Gastroesophageal sphincter (tissue), 4 donors: ENCODE results near the gene ABCC2. TPM values are rescaled to one million over a fixed set of nuclear protein-coding genes. Genes with fewer than 3 reads are reported as not detected.
"Not testable (repeated sequence)": the region's sequence is repeated elsewhere in the genome, so short reads cannot be mapped to it uniquely, and the experiment has no call there.

Experiments
- ATAC-seq: fragments of 150-250 bp; one replicate; pipeline ENCODE4 v1.9.1; 2016; ENCODE audit warnings: mild to moderate bottlenecking, moderate library complexity
- H3K27ac ChIP-seq, 4 donors: fragments of 200-600 bp; sonication (generic) in 3 of 4; 1 replicate in 3 of 4; 2 replicates in 1 of 4; pipeline ENCODE4 v1.5.1; 2016 to 2019
- H3K27me3 ChIP-seq: fragments of 200-600 bp; sonication (generic); one replicate; pipeline ENCODE4 v1.5.1; 2019
- H3K36me3 ChIP-seq, 2 donors: fragments of 200-600 bp; sonication (generic); one replicate each; pipeline ENCODE4 v1.5.1; 2019; ENCODE audit warnings: control low read depth in 1 of 2
- H3K4me1 ChIP-seq, 3 donors: fragments of 200-600 bp; sonication (generic); 1 replicate in 2 of 3; 2 replicates in 1 of 3; pipeline ENCODE4 v1.5.1; 2016 to 2019; ENCODE audit warnings: control low read depth in 2 of 3
- H3K4me3 ChIP-seq, 2 donors: fragments of 200-600 bp; sonication (generic); one replicate each; pipeline ENCODE4 v1.5.1; 2019; ENCODE audit warnings: mild to moderate bottlenecking in 1 of 2, moderate library complexity in 1 of 2
- H3K9me3 ChIP-seq, 3 donors: fragments of 200-600 bp; sonication (generic); one replicate each; pipeline ENCODE4 v1.5.1; 2017 to 2019; ENCODE audit warnings: control low read depth in 2 of 3
- CTCF ChIP-seq, 4 experiments: fragments of 200-600 bp in 2 of 4; fragments of 450-650 bp in 2 of 4; sonication (generic) in 1 of 4; IDR thresholded peaks; one replicate each; pipeline ENCODE4 v1.5.1; 2017 to 2019; ENCODE audit warnings: antibody characterized with exemption in 4 of 4, mild to moderate bottlenecking in 2 of 4, moderate library complexity in 2 of 4
- EP300 ChIP-seq: sonication (generic); formaldehyde crosslinking; IDR thresholded peaks from one replicate; pipeline ENCODE4 v1.6.1; 2017; ENCODE audit warnings: antibody characterized with exemption, mild to moderate bottlenecking
- POLR2A ChIP-seq, 2 donors: fragments of 450-650 bp; IDR thresholded peaks; one replicate each; pipeline ENCODE4 v1.6.1; 2017; ENCODE audit warnings: antibody characterized with exemption in 2 of 2, mild to moderate bottlenecking in 2 of 2, moderate library complexity in 1 of 2
- POLR2AphosphoS5 ChIP-seq: sonication (generic); formaldehyde crosslinking; IDR thresholded peaks from one replicate; pipeline ENCODE4 v1.6.1; 2017; ENCODE audit warnings: antibody characterized with exemption
- WGBS, 2 donors: methylation state at CpG; one replicate each; pipeline ENCODE4 v1.1.5; 2018; ENCODE audit warnings: low coverage in 1 of 2; 5-methylcytosine and 5-hydroxymethylcytosine counted together
- total RNA-seq, 4 donors: library from RNA; depleted of rRNA; stranded (reverse); fragments of >200 nt; gene quantifications; one replicate each; pipeline ENCODE4 v1.1.0, GENCODE V29; 2016

The ABCC2 gene
- total RNA-seq, 4 donors from 2014 or later, result 0.46 to 1.5 (median 0.73) TPM

DNA sequence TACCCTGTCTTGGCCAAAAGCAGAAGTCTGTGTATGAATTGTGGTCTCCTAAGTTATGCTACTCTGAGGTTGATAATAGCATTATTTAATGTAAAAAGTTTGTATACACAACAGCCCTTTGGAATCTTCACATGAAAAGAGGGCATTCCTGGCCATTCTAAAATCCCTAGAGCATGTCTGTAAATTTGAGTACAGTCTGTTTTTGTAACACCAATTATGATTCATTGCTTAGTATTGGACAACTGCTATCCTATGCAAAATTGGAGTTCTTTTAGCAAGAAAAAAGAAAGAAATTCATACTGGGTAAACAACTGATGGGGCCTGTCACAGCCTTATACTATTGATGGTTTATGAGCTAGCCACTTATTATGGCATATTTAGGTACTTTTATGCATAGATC is 40.2 kb upstream of the ABCC2 start:
- Histone ChIP-seq H3K27ac (no peak overlapping the region), H3K27me3 (no peaks in the 10 kb centered on the region), H3K4me3 (no peak overlapping the region), H3K36me3 (peaks cover 11 to 100% of the 10 kb centered on the region in 2 donors), H3K9me3 (peaks cover 0 to 21% (median 0%) of the 10 kb centered on the region in 3 donors), H3K4me1 (peaks cover 0 to 5% (median 0%) of the 10 kb centered on the region in 3 donors)
- ATAC-seq, result no peak
- TF ChIP-seq CTCF (IDR thresholded peaks at IDR 0.05) (no peak), POLR2A (IDR thresholded peaks at IDR 0.05) (no peak), EP300 (no peak), POLR2AphosphoS5 (no peak)

DNA sequence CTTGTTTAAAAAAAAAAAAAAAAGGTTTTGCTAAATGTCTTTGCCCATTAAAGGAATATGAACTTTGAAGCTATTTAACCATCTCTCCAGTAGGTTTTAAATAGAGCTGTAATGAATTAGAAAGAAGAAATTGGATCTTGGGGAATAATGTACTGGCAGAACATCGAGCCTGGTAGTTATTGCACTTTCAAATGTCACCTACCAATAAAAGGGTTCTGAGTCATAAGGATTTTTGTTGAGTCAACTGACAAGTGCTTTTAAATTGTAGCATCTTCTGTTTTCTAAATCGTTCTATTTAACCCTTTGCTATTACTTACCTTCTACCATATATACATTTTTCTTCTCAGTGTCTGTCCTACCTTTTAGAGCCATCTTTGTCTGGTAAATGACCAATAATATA is 39.7 kb upstream of the ABCC2 start:
- Histone ChIP-seq H3K27ac (no peak overlapping the region), H3K27me3 (no peaks in the 10 kb centered on the region), H3K4me3 (no peak overlapping the region), H3K36me3 (peaks cover 15 to 100% of the 10 kb centered on the region in 2 donors), H3K4me1 (peaks cover 0 to 5% (median 0%) of the 10 kb centered on the region in 3 donors), H3K9me3 (peaks cover 0 to 21% (median 0%) of the 10 kb centered on the region in 3 donors)
- WGBS, 2 donors, result 49 to 70% methylated on average over 2 of the region's 2 CpGs
- ATAC-seq, result no peak
- TF ChIP-seq POLR2AphosphoS5, result no peak

- Histone ChIP-seq H3K9me3 (peaks cover 0 to 21% (median 0%) of the 10 kb centered on the region in 3 donors), H3K27ac (no peak overlapping the region), H3K27me3 (no peaks in the 10 kb centered on the region), H3K36me3 (peaks cover 17 to 100% of the 10 kb centered on the region in 2 donors), H3K4me1 (peaks cover 0 to 5% (median 0%) of the 10 kb centered on the region in 3 donors), H3K4me3 (no peak overlapping the region)
- ATAC-seq, result no peak
- TF ChIP-seq EP300 (no peak), CTCF (IDR thresholded peaks at IDR 0.05) (no peak), POLR2A (IDR thresholded peaks at IDR 0.05) (no peak), POLR2AphosphoS5 (no peak)
- 82 to 83% methylated on average over 3 of the region's 3 CpGs for WGBS, 2 donors
Measured at GRCh38 chr10:99743841-99744240, 38.6 kb upstream of the ABCC2 start.

- not testable (repeated sequence) for H3K9me3 ChIP-seq, ATAC-seq, H3K27ac ChIP-seq, H3K4me1 ChIP-seq, H3K27me3 ChIP-seq, H3K4me3 ChIP-seq
- peaks cover 13 to 100% of the 10 kb centered on the region in 2 donors for H3K36me3 ChIP-seq
- 89 to 90% methylated on average over 2 of the region's 2 CpGs for WGBS, 2 donors
Measured at GRCh38 chr10:99746166-99746565, 36.3 kb upstream of the ABCC2 start.

- H3K4me1 ChIP-seq, result no peaks in the 10 kb centered on the region
- H3K27ac ChIP-seq, result no peak overlapping the region
- H3K27me3 ChIP-seq, result no peaks in the 10 kb centered on the region
- WGBS, 2 donors, result 78 to 88% methylated on average over 2 of the region's 2 CpGs
- no peak for ATAC-seq
- no peaks in the 10 kb centered on the region for H3K9me3 ChIP-seq
- TF ChIP-seq EP300, result no peak
- TF ChIP-seq POLR2A (IDR thresholded peaks at IDR 0.05), result no peak
- no peak for TF ChIP-seq POLR2AphosphoS5
- no peak for TF ChIP-seq CTCF (IDR thresholded peaks at IDR 0.05)
- H3K4me3 ChIP-seq, result no peak overlapping the region
- peaks cover 13 to 100% of the 10 kb centered on the region in 2 donors for H3K36me3 ChIP-seq
Measured at GRCh38 chr10:99748823-99749451, 33.5 kb upstream of the ABCC2 start.

GRCh38 chr10:99750641-99751040 is 31.8 kb upstream of the ABCC2 start:
- no peak for TF ChIP-seq CTCF (IDR thresholded peaks at IDR 0.05)
- no peak for TF ChIP-seq EP300
- Histone ChIP-seq H3K4me3 (no peak overlapping the region), H3K27me3 (no peaks in the 10 kb centered on the region), H3K4me1 (no peaks in the 10 kb centered on the region), H3K9me3 (no peaks in the 10 kb centered on the region), H3K36me3 (peaks cover 10 to 100% of the 10 kb centered on the region in 2 donors), H3K27ac (no peak overlapping the region)
- no peak for ATAC-seq
